Measurements from ENCODE around the gene ANKRD18A.
"Not testable (repeated sequence)": the region's sequence is repeated elsewhere in the genome, so short reads cannot be mapped to it uniquely, and the experiment has no call there.

ANKRD18A gene

DNA sequence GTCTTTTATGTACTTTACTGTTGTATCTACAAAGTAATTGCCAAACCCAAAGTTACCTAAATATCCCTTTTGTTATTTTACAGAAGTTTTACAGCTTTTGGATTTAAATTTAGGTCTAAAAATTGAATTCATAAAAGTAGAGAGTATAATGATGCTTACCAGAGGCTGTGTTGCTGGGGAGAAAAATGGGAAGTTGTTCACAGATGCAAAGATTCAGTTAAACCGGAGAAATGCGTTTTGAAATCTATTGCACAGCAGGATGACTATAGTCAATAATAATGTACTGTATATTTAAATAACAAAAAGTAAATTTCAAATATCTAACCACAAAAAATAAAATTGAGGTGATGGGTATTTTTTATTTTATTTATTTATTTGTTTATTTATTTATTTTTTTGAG lies 2.6 kb upstream of the ANKRD18A start:
- DNase-seq: no peak

- DNase-seq: peak; percentile 9
These were observed 1.9 kb upstream of the ANKRD18A start for GRCh38 chr9:38622288-38622674.

DNA sequence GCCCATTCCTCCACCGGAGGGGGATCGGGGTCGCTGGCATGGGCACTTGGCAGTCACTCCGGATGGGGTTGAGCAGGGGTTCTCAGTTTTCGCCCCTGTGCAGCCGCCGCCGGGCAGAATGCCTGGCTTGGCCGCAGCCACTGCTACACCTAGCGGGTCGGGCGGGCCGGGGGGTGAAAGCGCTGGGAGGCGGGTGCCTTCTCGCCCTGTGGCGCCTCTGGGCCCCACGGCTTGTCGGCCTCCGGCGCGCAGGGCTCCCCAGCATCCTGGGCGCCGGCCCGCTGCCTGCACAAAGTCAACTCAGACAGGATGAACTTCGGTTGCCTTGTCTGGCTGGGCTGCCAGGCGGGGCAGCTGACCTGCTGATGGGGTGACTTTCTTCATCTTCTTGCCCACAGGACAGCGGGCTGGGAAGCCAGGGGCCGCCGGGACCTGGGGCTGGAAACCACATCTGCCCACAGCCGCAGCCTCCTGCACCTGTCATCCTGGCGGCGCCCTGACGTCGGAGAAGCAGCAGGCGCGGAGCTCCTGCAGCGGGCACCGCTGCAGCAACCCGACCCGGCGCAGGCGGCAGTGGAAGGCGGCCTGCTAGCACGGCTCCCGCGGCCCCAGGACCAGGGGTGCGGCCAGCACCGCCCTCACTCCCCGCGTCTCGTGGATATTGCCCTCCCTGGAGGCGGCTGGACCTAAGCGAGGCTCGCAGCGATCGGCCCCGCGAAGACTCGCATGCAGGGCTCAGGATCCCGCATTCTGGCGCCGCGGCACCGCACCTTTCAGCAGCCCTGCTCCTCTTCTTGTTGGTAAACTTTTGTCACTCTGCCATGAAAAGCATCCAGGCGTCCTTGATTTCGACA lies 1.3 kb upstream of the ANKRD18A start:
- DNase-seq: peak; percentile 44

GRCh38 chr9:38619556-38620447 lies 594 bp downstream of the ANKRD18A start:
- peak; percentile 23 for DNase-seq

- not testable (repeated sequence) for DNase-seq
These were observed 22.2 kb downstream of the ANKRD18A start for GRCh38 chr9:38598029-38598745.

- not testable (repeated sequence) for DNase-seq
These were observed 25.3 kb downstream of the ANKRD18A start for GRCh38 chr9:38595117-38595516.

DNA sequence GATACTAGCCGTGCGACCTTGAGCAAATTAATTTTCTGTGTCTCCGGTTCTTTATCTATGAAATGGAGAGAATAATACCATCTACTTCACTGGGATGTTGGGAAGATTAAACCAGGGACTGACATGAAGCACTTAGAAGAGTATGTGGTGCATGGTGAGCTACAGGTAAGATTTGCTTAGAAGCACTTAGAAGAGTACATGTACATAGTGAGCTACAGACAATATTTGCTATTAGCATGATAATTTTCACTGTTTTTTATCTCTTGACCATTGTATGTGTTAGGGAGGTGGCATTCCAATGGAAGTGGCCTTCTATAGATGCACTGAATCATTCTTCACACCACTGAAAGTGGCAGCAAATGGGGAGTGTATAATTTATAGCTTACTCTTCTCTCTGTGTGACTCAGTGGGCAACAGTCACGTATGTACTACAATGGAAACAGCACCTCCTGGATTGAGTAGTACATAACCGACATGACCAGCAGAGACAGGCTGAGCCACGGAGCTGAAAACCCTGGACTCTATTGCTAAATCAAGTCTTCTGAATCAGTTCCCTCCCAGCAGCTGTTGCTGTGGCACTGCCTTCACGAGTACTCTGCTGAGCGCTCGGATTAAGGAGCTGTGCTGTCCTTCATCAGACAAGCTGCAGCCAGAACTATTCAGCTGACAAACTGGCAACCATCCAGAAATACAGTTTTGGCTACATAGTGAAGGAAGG lies 28.9 kb downstream of the ANKRD18A start:
- DNase-seq: not testable (repeated sequence)

DNA sequence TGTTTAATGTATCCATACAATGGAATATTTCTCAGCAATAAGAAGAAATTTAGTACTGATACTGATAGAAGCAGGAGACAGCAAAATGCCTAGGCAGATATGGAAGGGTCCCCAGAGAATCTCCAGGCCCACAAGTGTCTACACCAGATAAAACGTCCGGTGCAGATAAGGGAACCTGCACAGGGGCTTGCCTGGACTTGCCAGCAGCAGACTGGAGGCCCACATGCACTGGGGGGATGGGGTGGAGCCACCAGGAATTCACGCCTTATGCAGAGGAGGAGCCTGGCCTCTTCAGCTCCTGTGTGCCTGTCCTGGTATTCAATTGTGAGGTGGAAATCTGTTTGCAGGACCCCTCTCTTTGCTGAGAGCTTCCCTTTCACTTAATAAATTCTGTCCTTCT lies 36.6 kb downstream of the ANKRD18A start:
- not testable (repeated sequence) for DNase-seq

DNA sequence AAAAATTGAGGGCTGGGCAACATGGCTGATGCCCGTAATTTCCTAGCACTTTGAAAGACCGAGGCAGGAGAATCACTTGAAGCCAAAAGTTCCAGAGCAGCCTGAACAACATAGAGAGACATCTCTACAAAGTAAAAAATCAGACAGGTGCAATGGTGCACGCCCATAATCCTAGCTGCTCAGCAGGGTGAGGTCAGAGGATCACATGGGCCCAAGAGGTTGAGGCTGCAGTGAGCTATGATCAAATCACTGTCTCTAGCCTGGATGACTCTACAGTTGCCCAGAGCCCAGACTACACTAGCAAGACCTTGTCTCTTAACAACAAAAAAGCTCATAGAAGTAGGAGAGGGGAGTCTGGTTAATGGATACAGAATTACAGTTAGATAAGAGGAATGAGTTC lies 40.3 kb downstream of the ANKRD18A start:
- not testable (repeated sequence) for DNase-seq

- not testable (repeated sequence) for DNase-seq
These were observed 44.2 kb downstream of the ANKRD18A start for GRCh38 chr9:38576181-38576580.

- not testable (repeated sequence) for DNase-seq
These were observed 54.3 kb downstream of the ANKRD18A start for GRCh38 chr9:38566048-38566447.

DNA sequence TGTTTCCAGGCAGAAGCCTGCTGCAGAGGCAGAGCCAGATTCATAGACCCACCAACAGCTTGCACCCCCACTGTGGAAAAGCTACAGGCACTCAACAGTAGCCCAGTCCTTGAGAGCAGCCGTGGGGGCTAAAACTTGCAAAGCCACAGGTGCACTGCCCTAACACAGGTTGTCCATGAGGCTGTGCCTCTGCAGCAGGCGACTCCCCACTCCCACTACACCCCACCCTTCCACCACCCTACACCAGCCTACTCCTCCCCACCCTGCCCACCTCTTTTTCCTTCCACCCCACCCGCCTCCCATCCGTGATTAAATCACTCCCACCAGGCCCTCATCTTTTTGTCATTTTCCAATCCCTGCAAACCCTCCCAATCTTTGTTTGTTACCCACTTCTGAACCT lies 55.2 kb downstream of the ANKRD18A start:
- not testable (repeated sequence) for DNase-seq

DNA sequence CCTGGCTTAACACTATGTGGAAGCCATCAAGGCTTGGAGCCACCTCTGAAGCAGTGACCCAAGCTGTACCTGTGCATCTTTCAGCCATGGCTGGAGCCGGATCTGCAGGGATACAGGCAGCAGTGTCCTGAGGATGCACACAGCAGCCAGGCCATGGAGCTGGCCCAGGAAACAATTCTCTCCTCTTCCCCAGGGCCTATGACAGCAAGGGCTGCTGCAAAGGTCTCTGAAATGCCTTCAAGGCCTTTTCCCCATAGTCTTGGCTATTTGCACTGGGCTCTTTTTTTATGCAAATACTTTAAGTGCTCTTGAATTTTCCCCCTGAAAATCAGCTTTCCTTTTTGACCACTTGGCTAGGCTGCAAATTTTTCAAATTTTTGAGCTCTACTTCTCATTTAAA lies 56.5 kb downstream of the ANKRD18A start:
- DNase-seq: not testable (repeated sequence)

GRCh38 chr9:38561134-38561533 lies 59.3 kb downstream of the ANKRD18A start:
- DNase-seq: not testable (repeated sequence)

DNA sequence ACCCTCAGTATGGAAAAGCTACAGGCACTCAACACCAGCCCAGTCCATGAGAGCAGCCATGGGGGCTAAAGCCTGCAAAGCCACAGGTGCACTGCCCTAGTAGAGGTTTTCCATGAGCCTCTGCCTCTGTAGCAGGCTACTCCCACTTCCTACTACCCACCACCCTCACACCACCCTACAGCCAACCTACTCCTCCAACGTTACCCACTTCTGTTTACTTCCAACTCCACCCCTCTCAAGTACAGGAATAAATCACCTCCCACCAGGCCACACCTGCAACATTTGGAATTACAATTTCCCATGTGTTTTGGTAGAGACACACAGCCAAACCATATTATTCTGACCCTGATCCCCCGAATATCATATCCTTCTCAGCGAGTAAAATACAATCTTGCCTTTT lies 61.2 kb downstream of the ANKRD18A start:
- not testable (repeated sequence) for DNase-seq

- DNase-seq: not testable (repeated sequence)
These were observed 62.6 kb downstream of the ANKRD18A start for GRCh38 chr9:38557746-38558145.

- DNase-seq: not testable (repeated sequence)
These were observed 65.4 kb downstream of the ANKRD18A start for GRCh38 chr9:38554966-38555365.

DNA sequence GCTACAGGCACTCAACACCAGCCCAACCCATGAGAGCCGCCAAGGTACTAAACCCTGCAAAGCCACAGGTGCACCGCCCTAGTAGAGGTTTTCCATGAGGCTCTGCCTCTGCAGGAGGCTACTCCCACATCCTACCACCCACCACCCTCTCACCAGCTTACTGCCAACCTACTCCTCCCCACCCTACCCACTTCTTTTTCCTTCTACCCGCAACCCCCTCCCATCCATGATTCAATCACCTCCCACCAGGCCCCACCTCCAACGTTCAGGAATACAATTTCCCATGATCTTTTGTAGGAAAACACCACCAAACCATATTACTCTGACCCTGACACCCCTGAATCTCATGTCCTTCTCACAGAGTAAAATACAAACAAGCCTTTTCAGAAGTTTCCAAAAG lies 67.4 kb downstream of the ANKRD18A start:
- not testable (repeated sequence) for DNase-seq

DNA sequence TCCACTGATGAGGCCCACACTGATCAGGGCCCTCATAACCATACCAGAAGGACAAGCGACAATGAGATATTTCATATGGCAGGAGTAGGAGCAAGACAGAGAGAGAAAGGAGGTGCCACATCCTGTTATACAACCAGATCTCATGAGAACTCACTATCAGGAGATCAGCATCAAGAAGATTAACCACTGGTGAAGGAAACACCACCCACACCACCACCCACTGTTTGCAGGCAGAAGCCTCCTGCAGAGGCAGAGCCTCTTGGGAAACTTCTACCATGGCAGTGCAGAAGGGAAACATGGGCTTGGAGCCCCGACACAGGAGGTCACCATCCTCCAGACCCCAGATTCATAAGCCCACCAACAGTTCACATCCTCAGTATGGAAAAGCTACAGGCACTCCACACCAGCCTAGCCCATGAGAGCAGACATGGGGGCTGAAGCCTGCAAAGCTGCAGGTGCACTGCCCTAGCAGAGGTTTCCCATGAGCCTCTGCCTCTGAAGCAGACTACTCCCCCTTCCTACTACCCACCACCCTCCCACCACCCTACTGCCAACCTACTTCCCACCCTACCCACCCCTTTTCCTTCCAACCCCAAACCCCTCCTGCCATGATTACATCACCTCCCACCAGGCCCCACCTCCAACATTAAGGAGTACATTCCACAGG lies 73.8 kb downstream of the ANKRD18A start:
- peak; percentile 20 for DNase-seq

- DNase-seq: not testable (repeated sequence)
These were observed 79.9 kb downstream of the ANKRD18A start for GRCh38 chr9:38540535-38540934.

- no peak for DNase-seq
These were observed 91.1 kb downstream of the ANKRD18A start for GRCh38 chr9:38529317-38529716.

GRCh38 chr9:38527503-38527902 lies 92.9 kb downstream of the ANKRD18A start:
- no peak for DNase-seq

All from stimulated activated CD4-positive, alpha-beta T cell treated with anti-CD3 and anti-CD28 coated beads, Interleukin-4, amount 100 ng/mL, for 24 hours (primary cell).